ENCODE measurements around the gene RBKS.
"Not testable (repeated sequence)": the region's sequence is repeated elsewhere in the genome, so short reads cannot be mapped to it uniquely, and the experiment has no call there.

Gene RBKS

DNA sequence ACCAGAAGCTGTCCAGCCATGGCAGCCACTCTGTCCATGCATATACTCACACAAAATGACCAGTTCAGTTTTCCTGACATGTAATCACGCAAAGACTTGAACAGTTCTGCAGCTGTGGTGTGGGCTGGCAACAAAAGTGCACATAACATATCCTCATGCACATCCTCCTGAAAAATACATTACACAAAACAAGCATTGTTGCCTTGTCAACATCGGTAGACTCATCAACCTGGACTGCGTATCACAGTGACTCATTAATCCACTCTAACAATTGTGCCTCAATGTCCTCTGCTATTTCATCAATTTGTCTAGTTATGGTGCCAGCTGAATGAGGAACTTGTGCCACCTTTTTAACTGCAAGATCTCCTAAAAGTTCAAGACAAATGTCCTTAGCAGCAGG lies 19.5 kb downstream of the RBKS start:
- DNase-seq, result no peak

DNA sequence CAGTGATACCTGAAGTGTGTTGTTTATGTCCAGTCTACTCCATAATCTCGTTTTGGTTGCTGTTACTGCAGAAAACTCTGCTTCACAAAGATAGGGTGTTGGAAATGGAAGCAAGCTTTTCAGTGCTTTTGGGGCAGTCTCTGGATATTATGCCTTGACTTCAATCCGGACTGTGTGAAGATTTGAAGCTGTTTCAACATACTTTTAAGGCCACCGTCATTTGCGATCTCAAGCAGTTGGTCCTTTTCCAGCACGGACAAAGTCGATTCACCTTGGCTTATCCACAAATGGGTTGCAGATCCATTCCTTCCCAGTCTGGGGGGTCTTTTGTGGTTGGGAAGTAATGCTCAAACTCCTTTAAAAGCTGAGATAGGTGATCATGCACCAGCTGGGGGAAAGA lies 20.4 kb downstream of the RBKS start:
- DNase-seq, result no peak

DNA sequence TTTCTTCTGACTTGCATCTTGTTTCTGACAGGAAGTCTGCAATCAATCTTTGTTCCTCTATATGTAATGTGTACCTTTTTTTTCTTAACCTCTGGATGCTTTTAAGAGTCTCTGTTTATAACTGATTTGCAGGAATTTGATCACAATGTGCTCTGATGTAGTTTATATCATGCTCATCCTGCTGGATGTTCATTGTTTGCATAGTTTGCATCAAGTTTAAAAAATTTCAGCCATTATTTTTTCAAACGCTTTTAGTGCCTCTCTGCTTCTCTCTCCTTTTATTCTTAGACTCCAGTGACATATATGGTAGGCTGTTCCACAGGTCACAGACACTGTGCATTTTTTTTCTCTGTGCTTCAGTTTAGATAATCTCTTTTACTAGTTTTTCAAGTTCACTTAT lies 23.9 kb downstream of the RBKS start:
- DNase-seq, result no peak

DNA sequence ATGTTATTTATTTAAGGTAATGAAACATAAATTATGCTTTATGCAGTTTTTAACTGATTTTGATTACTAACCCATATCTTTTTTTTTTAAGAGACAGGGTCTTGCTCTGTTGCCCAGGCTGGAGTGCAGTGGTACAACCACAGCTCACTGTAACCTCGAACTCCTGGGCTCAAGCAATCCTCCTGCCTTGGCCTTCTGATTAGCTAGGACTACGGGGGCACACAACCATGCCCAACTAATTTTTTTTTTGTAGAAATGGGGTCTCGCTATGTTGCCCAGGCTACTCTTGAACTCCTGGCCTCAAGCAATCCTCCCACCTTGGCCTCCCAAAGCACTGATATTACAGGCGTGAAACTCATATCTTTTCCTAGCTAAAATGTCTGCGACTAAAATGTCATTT lies 26.2 kb downstream of the RBKS start:
- DNase-seq, result not testable (repeated sequence)

DNA sequence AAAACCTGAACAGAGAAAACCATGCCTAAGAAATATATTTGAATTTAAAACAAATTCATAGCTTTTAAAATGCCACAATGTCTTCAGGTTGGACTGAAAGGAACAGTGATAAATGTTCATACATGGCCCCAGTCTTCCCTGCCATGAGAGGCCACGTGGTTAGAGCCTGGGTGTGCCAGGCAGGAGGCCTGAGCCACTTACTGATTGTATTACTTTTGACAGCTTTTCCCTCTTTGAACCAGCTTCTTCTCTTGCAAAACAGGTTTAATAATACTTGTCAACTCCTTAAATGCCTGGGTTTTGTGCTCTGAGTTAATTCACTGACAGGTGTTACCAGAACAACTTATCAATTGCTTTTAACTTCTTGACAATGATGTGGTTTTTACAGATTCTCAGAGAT lies 27.0 kb downstream of the RBKS start:
- DNase-seq, result no peak

DNA sequence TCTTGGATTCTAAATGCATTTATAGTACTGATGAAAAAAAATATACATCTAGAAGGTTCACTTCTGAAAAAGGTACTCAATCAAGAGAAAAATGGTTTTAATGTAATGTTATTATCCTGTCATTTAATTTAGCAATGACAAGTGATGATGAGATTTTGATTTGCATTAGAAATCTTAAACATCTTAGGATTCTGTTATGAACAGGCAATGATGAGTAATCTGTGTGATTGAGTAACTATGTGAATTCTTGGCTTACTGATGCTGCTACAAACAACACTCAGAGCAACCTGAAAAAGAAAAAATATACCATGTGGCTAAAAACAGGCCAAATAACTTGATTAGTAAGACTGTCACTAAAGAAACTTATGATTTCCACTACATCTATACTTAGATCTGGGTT lies 30.1 kb downstream of the RBKS start:
- DNase-seq, result no peak

DNA sequence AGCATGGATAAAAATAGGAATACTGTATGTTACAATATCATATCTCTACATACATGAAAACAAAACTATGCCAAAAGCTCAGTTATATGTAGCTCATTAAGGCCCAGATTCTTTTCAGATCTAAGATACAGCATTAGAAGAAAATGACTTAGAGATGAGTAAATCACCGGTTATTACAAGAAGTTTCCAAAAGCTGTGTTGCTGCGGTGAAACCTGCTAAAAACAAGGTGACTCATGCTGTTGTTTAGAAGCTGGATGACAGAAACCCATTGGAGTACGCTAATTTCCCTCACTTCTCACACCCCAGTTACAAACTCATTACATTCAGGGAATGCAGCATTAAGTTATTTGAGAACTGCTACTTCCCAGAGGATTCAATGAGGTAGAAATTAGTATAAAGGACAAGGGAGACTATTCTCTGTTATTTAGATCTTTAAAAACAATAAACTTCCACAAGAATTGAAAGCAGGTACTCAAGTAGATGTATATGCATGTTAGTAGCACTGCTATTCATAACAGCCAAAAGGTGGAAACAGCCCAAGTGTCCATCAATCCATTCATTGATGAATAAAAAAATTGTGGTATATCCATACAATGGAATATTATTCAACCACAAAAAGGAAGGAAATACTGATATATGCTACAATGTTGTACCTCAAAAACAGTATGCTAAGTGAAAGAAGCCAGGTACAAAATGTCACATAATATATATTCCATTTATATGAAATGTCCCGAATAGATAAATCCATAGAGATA lies 32.6 kb downstream of the RBKS start:
- DNase-seq, result no peak

DNA sequence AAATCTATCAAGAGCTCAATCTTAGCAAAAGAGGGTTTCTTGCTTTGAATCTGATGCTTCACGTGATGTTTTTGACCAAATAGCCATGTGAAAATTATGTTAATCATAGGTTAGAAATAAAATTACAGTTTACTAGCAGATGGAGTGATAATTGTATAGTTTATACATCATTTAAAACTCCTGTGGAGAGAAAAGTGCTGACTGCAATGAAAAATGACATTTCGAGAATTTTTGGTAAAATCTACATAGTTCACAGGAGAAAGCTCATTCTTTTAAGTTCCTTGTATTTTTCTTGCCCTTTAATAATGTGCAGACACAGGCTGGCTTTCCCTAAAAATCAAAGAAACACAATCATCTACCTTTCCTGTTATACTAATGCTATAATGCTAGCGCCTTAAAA lies 33.2 kb downstream of the RBKS start:
- no peak for DNase-seq

DNA sequence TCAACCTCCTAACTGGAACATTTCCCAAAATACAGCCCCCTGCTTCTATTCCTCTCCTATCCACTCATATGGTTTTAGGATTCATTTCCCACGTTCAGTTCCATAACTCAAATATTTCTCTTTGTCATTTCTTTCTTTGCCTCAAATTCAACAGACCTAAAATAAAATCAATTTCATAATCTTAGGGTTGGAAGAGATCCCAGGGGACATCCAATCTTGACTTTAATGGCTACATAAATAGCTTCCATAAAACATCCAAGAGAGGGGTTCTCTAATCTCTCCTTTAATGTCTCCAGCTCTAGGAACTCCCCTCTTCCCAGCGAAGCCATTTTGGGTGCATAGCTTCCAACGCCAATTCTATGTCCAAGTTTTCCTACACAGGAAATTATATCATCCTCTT lies 33.8 kb downstream of the RBKS start:
- DNase-seq, result no peak

DNA sequence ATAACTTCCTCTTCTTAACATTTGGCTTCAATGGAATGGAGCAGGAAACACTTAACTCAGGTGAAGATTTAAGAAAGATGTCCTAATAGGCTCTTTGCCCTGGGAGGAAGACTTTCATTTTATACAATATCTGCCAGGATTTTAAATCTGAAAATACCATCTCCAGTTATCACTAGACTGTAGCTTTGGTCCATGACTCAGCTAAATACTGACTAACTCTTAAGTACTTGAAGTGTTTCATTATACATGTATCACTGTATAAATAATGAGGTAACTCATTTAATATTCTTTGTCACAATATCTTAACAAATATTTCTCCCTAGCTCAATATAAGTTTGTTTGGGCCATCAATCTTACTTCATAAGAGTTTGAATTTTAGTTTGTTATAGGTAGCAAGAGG lies 34.7 kb downstream of the RBKS start:
- DNase-seq, result no peak

DNA sequence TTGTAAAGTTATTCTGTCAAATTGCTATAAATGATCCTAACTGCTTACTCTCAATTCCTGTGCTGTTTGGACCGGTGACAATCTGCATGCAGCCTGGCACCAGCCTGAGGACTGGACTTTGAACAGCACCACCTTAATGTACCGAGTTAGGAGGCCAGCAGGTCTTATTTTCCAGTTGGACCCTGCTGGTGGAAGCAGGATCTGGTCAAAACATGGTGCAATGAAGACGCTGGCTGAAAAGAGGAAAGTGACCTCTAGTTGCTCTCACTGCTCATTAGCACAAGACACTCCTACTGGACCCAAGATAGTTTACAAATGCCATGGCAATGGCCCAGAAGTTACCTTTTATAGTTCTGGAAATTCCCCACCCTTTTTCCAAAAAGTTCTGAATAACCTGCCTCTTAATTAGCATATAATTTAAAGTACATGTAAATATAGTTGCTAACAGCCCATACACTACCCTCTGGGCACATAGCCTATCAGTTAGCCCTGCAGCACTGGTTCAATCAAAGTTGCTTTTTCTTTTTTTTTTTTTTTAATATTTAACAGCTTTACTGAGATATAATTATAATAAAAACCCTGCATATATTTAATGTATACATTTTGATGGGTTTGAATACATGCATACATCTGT lies 35.8 kb downstream of the RBKS start:
- DNase-seq, result no peak

DNA sequence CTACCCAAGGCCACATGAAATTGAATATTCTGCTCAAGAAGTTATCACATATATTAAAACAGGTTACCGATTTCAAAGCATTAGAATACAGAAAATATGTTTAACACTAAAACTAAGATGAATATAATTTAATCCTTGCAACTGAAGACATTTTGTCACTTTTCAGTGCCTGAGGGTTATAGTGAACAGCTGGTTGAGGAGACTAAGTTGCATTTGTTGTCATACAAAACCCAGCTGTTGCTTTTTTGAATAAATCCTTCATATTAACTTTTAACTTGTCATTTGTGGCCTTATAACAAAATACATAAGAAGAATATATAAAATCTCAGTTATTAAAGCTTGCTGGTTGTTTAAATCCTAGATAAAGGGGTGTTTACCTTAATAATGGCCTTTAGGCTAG lies 37.5 kb downstream of the RBKS start:
- DNase-seq, result no peak

DNA sequence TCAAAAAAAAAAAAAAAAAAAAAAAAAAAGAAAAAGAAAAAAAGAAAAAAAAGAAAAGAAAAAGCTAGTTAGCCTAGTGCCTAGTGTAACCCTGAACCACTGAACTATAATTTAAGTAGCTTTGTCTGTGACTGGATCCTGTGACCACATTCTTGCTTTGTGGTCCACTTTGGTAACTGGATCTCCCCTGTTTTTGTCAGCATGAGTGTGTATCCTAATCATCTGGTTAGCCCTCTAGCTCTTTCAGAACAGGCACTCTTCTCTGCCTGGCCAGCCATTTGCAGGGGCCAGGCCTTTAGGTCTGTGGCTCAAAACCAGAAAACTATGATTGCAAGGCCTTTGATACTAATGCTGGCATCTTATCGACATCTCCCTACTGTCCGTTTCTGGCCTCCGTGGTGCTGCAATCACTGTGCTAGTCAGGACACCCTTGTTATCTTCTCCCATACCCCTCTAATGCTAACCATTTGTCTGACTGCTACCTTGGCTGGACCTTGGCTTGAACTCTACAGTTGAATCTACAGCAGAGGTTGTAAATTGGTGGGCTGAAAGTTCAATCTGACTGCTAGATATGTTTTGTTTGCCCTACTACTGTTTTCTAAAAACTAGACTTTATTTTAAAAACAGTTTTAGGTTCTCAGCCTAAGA lies 40.5 kb downstream of the RBKS start:
- no peak for DNase-seq

DNA sequence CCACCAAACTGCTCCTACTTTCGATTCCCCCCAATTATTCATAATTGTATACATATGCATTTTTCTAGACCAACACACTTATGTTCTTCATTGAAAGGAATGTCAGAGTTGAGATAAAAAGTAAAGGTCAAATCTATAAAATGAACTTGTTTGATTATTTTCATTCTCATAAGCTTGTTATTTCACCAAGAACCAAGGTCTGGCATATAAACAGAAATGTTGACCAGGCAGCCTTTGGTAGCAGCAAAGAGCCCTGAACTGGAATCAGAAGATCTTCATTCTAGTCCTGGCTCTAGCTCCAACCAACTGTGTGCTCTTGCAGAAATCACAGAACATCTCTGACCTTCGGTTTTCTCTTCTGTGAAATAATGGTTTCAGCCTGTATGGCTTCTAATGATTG lies 42.9 kb downstream of the RBKS start:
- DNase-seq, result no peak

DNA sequence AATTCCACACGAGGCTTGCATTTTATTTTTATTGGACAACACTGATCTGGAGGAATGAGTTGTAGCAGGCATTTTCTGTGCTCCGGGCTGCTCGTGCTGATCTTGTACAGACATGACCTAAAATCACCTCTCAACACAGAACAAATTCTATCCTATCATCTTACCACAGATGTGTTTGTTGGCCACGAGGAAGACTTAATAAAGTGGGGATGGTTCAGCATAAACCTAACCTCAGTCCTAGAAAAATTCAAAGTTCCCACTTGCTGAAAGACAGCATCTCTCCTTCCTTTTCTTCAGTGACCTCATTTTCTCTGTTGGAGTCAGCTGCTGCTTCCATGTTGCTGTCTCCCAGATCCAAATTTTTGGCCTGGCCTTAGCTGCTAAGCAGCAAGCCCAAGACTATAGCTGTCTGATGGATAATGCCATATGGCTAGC lies 45.3 kb downstream of the RBKS start:
- no peak for DNase-seq

DNA sequence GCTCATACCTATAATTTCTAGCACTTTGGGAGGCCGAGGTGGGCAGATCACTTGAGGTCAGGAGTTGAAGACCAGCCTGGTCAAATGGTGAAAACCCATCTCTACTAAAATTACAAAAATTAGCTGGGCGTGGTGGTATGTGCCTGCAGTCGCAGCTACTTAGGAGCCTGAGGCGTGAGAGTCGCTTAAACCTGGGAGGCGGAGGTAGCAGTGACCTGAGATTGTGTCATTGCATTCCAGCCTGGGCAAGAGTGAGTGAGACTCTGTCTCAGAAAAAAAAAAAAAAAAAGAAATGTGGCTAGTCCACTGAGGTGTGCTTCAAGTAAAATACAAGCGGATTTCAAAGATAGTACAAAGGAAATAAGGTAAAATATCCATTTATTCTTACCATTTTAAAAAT lies 46.2 kb downstream of the RBKS start:
- no peak for DNase-seq

DNA sequence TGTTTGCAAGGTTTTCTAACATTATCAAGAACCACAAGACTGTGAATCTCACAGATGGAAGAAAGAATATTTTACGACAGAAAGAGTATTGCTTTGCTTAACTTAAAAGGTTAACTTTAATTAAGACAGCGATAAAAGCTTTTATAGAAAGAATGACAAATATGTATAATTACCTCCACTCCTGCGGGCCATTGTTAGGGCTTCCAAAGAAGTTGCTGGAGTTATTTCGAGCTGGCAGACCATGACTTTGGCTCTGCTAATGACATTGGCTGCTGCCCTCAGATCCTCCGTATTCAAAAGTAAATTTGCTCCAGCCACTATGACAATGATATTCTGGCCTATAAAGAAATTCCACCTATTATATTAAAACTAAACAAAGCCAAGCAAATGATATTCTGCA lies 47.3 kb downstream of the RBKS start:
- DNase-seq, result no peak

DNA sequence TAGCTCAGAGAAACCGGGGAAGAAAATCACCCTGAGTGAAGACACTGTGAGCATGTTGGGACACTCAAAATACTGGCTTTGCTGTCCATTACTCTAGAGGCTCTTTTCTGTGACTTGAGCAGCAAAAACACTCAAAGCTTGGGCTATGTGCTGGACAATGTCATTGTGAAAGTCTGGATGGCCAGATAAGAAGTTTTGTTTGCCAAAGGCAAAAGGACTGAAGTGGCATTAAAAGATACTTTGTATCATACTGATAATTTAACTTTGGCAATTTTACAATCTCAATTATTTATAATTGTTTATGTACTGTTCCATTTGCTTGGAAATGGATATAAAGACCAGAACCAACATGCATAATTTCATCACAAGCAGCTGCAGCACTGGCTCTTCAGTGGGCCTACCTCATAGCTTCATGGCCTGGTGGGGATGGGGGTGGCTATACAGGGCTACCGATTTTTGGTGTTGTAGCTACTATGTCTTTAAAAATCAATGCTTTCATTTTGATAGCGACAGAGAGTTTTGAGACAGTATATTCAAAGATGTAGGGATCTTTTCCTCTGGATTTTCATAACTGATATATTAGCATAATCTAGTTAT lies 51.1 kb downstream of the RBKS start:
- DNase-seq, result no peak

DNA sequence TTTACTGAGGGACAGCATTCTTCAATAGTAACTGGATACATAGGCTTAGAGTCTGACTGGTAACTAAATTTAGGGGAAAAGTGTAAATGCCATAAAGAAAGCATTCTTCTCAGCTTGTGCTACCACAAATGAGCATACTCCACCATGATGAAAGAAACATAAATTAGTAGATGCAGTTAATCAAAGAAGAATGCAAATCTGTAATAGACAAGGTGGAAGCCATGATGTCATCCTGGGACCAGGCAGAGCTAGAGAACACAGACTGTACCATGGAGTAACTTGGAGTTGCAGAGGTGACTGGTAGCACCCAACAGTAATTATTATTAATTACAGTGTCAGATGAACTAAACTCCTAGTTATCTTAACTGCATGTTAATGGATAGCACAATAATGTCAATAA lies 51.7 kb downstream of the RBKS start:
- DNase-seq, result no peak

DNA sequence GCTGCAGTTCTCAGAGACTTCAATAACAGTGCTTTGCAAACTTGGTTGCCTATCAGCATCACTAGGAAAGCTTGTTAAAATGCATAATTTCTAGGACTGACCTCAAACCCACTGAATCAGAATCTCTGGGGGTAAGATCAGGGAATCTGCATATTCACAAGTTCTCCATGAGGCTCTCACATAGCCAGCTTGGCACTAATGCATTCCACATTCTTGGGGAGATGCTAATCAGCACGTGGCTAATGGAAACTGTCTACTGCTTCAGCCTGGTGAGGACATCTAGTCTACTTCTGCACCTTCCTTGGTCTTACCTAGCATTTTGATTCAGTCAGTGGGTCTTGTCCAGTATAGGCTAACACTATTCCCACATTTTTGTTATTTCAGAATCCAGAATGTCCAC lies 56.3 kb downstream of the RBKS start:
- no peak for DNase-seq

DNA sequence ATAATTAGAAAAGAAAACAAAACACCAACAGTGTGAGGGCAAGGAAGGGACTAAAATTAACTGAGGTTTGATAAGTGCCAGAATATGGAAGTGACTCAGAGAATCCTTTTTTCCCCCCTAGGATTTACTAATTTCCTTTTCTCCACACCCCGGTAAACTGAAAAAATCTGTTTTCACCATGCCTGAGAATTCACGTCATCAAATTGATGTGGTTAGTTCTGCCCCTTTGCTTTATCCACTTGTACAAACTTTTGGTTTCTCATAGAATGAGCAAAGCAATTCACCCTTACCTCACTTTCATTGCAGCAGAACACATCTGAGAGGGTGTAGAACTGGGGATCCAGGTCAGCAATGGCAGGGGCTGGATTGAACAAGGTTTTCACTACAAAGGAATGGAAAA lies 57.8 kb downstream of the RBKS start:
- DNase-seq, result no peak

DNA sequence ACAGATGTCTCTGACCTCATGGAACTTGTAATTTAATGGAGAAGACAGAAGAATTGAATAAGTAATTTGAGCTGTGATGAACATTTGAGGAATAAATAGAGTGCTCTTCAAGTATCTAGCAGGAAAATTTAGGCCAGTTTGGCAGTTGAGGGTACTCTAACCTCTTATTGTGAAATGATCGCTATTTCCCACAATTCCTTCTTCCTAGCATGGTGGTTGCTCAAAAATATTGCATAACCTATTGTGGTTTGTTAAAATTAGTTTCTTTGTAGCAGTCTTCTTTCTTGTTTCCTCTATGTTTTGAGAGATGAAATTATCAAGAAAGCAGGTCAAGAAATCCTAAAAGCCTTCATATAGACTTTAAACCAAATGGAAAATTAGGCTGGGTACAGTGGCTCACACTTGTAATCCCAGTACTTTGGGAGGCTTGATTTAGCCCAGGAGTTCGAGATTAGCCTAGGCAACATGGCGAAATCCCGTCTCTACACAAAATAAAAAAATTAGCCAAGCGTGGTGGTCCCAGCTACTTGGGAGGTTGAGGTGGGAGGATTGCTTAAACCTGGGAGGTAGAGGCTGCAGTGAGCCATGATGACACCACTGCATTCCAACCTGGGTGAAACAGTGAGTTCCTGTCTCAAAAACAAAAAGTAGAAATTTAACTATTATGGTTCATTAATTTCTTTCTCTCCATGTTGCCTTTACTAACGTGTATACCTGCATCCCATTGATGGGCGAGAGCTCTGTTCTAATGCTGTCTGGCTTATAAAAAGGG lies 58.7 kb downstream of the RBKS start:
- no peak for DNase-seq

DNA sequence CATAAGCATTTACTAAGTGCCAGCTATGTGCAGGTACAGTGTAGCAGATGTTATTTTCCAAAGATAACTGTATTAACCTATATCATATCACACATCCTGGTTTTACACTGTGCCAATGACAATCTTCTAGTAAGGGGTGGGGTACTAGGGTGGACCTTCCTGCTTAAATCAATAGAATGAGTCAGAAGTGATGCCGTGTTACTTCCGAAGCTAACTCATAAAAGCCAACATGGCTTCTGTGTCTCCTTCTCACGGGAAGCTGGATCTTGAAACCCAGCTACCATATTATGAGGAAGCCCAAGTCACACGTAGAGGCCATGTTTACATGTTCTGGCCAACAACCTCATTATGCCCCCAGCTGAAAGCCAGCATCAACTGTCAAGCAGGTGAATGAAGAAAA lies 59.5 kb downstream of the RBKS start:
- no peak for DNase-seq
